Measurements from ENCODE around the gene ABCA1.
A peak's percentile ranks its signal among the peaks of the same experiment; 100 is the strongest.

ABCA1 gene

DNA sequence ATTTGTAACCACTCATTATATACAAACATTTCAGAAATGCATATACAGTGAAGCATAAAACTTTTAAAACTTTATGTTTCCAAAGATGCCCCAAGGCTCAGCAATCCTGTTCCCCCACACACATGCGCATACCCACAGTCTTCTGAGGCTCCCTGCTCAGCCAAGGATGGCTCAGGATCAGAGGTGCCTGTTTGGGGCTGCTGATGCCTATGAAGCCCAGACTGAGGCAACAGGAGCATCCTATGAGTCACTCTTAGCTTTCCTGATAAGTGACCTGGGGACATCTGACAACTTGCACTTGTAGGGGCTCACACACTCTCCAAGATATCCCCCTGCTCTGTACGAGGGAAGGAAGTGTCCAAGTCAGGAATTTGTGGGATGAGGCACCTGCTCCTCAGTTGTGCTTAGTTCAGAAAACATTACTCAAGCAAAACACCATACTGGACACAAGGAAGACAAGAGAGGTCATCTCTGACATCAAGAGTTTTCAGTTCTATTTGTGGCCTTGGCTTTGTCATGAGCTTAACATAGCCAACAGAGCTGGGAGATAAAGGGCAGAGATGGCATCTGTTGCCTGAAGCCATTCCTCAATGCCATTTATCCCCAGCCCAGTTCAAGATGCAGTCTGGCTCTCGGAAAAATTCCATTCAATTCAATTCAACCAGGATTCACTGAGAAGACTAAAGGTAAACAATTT, 101.7 kb downstream of the ABCA1 start:
- DNase-seq (no peak), ATAC-seq (no peak)
- Mint-ChIP-seq H3K27me3 (no peaks in the 10 kb centered on the region), H3K9me3 (no peaks in the 10 kb centered on the region), H3K4me1 (no peaks in the 10 kb centered on the region), H3K27ac (no peak overlapping the region), H3K4me3 (no peak overlapping the region)

GRCh38 chr9:104820336-104820735, 107.6 kb downstream of the ABCA1 start:
- Mint-ChIP-seq H3K4me1 (no peaks in the 10 kb centered on the region), H3K9me3 (peaks cover 0 to 8% of the 10 kb centered on the region in 2 donors), H3K27ac (no peak overlapping the region), H3K4me3 (no peak overlapping the region), H3K27me3 (no peaks in the 10 kb centered on the region)
- no peak for DNase-seq
- ATAC-seq = no peak

DNA sequence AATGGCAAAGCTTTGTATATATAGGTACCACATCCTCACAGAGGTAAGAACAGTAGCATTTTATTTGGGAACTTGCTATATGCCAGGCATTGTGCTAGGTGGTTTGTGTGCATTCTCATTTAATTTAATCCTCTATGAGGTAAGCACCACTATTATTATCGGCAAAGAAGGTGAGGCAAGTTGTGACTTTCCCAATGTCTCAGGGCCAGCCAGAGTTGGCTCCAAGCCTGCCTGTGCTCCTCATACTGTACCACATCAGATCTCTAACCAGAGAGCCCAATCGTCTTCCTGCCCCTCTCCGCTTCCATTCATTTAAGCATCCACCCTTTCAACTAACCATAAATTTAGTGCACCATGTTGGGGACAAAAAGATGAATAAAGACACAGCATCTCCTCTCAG, 108.9 kb downstream of the ABCA1 start:
- Mint-ChIP-seq H3K27ac (no peak overlapping the region), H3K9me3 (peaks cover 0 to 8% of the 10 kb centered on the region in 2 donors), H3K4me1 (no peaks in the 10 kb centered on the region), H3K4me3 (no peak overlapping the region), H3K27me3 (no peaks in the 10 kb centered on the region)
- no peak for ATAC-seq
- DNase-seq = no peak

- ATAC-seq = no peak
- Mint-ChIP-seq H3K9me3 (peaks cover 0 to 8% of the 10 kb centered on the region in 2 donors), H3K27ac (no peak overlapping the region), H3K4me1 (no peaks in the 10 kb centered on the region), H3K27me3 (no peaks in the 10 kb centered on the region), H3K4me3 (no peak overlapping the region)
- no peak for DNase-seq
Observed at GRCh38 chr9:104817437-104817836, 110.5 kb downstream of the ABCA1 start.

- Mint-ChIP-seq H3K4me1 (no peaks in the 10 kb centered on the region), H3K9me3 (peaks cover 0 to 8% of the 10 kb centered on the region in 2 donors), H3K27me3 (no peaks in the 10 kb centered on the region), H3K4me3 (no peak overlapping the region), H3K27ac (no peak overlapping the region)
- ATAC-seq (no peak), DNase-seq (no peak)
Observed at GRCh38 chr9:104815851-104816565, 111.9 kb downstream of the ABCA1 start.

GRCh38 chr9:104810421-104811339, 117.3 kb downstream of the ABCA1 start:
- no peak for DNase-seq
- Mint-ChIP-seq H3K9me3 (no peaks in the 10 kb centered on the region), H3K4me3 (no peak overlapping the region), H3K27me3 (no peaks in the 10 kb centered on the region), H3K27ac (no peak overlapping the region), H3K4me1 (no peaks in the 10 kb centered on the region)
- no peak for ATAC-seq

GRCh38 chr9:104808035-104808614, 119.8 kb downstream of the ABCA1 start:
- DNase-seq = no peak
- Mint-ChIP-seq H3K27me3 (no peaks in the 10 kb centered on the region), H3K4me3 (no peak overlapping the region), H3K4me1 (no peaks in the 10 kb centered on the region), H3K9me3 (no peaks in the 10 kb centered on the region), H3K27ac (no peak overlapping the region)
- ATAC-seq = no peak

- no peak for DNase-seq
Observed at GRCh38 chr9:104805441-104805840, 122.5 kb downstream of the ABCA1 start.

GRCh38 chr9:104802906-104803305, 125.0 kb downstream of the ABCA1 start:
- ATAC-seq (no peak), DNase-seq (no peak)
- H3K27ac Mint-ChIP-seq = peak overlapping the region in 1 of 2 donors; percentile 68
- no peak overlapping the region for H3K4me3 Mint-ChIP-seq
- no peaks in the 10 kb centered on the region for H3K9me3 Mint-ChIP-seq
- no peaks in the 10 kb centered on the region for H3K27me3 Mint-ChIP-seq
- H3K4me1 Mint-ChIP-seq = no peaks in the 10 kb centered on the region

More at GRCh38 chr9:104805441-104805840, 122.5 kb downstream of the ABCA1 start:
- Mint-ChIP-seq H3K27ac (no peak overlapping the region), H3K4me1 (no peaks in the 10 kb centered on the region), H3K4me3 (no peak overlapping the region), H3K27me3 (no peaks in the 10 kb centered on the region), H3K9me3 (no peaks in the 10 kb centered on the region)
- no peak for ATAC-seq

- no peak for ATAC-seq
- Mint-ChIP-seq H3K27me3 (no peaks in the 10 kb centered on the region), H3K4me3 (no peak overlapping the region), H3K9me3 (no peaks in the 10 kb centered on the region), H3K4me1 (no peaks in the 10 kb centered on the region), H3K27ac (peak overlapping the region in 1 of 2 donors; percentile 69)
- no peak for DNase-seq
Observed at GRCh38 chr9:104802110-104802509, 125.8 kb downstream of the ABCA1 start.

DNA sequence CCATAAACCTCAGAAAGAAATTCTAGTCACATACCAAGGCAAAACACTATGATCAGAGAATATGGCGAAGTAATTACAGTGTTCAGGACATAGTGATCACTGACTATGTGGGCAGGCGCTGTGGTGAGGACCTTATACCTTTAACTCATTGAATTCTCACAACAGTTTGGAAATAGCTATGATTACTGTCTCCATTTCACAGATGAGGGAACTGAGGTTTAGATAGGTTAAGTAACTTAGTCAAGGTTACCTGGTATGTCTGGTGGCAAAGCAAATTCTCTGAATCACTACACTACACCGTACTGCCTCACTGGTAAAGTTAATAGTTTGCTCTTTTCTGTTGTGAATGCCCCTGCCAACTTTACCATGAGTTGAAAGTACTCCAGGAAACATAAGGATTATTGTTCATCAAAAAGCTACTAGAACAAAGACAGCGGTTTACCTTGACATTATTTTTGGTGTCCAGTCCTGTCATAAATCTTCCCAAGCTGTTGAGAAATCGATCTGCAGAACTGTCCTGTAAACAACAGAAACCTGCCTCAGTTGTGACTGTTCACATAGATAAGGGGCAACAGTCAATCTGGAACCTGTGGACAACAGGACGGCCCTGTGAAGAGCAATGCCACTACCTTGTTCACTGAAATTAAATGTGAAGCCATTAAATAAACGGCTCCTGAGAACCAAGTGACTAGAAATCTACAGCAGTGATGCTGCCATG, 127.7 kb downstream of the ABCA1 start:
- DNase-seq (no peak), ATAC-seq (no peak)
- no peak overlapping the region for H3K4me3 Mint-ChIP-seq
- H3K27me3 Mint-ChIP-seq = no peaks in the 10 kb centered on the region
- H3K9me3 Mint-ChIP-seq = no peaks in the 10 kb centered on the region
- peak overlapping the region in 1 of 2 donors; percentile 63 for H3K27ac Mint-ChIP-seq
- no peaks in the 10 kb centered on the region for H3K4me1 Mint-ChIP-seq

DNA sequence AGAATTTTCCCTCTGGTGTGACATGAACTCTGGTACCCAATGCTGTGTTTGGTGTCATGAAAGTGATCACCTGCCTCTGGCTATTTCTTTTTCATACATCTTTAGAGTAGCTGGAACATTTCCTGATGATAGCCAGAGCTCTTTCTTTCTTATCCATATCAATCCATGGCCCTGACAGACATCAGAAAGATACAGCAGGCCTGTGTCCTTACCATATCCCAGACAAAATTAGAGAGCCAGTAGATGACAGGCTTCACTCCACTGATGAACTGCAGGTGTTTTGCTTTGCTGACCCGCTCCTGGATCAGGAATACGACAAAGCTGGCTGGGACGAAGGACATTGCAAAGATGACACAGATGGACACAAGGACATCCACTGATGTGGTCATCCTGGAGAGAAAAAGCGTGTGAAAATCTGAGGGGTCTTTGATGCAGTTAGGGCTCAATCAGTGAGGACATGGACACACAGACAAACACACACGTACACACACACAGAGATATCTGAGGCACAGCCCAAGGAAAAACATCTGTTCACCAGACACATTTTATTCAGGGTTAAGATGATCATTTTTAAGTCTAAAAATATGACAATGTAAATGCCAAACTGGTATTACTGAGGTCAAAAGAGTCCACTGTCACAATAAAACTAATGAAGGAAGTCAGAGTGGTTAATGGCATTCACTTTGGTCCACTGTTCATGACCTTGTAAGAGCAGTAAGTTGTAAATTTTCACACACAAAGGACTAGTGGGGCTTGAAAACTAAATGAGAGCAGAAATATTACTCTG, 129.6 kb downstream of the ABCA1 start:
- no peak overlapping the region for H3K4me3 Mint-ChIP-seq
- H3K4me1 Mint-ChIP-seq = no peaks in the 10 kb centered on the region
- no peak for ATAC-seq
- no peaks in the 10 kb centered on the region for H3K9me3 Mint-ChIP-seq
- no peaks in the 10 kb centered on the region for H3K27me3 Mint-ChIP-seq
- DNase-seq = no peak
- peak overlapping the region; percentile 62 to 65 for H3K27ac Mint-ChIP-seq

DNA sequence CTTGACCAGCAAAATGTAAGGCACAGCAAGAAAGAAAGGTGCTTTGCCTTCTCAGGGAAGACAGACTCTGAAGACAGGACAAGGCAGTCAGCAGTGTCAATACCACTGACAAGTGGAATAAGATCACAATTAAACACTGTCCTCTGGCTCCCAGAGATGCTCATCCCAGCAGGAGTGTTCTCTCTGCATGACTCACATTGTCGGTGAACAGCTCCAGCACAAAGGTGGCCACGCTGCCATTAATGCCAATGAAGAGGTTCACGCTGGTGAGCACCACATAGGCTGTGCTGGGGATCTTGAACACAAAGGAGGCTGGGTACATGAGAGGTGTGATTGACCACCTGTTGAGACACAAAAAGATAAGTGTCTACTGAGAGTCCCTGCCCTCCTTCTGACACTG, 132.1 kb downstream of the ABCA1 start:
- H3K4me1 Mint-ChIP-seq = no peaks in the 10 kb centered on the region
- H3K4me3 Mint-ChIP-seq = no peak overlapping the region
- H3K27ac Mint-ChIP-seq = no peak overlapping the region
- DNase-seq (no peak), ATAC-seq (no peak)
- no peaks in the 10 kb centered on the region for H3K27me3 Mint-ChIP-seq
- H3K9me3 Mint-ChIP-seq = no peaks in the 10 kb centered on the region

GRCh38 chr9:104795082-104795481, 132.9 kb downstream of the ABCA1 start:
- Mint-ChIP-seq H3K27ac (no peak overlapping the region), H3K4me1 (no peaks in the 10 kb centered on the region), H3K4me3 (no peak overlapping the region), H3K9me3 (no peaks in the 10 kb centered on the region), H3K27me3 (no peaks in the 10 kb centered on the region)
- DNase-seq (no peak), ATAC-seq (no peak)

All from stimulated activated naive CD8-positive, alpha-beta T cell treated with anti-CD3 and anti-CD28 coated beads, Interleukin-15, amount 100 ng/mL, for 72 hours (primary cell).